K562 (cell line): ENCODE data around the gene ZACN. TPM values are rescaled to one million over a fixed set of nuclear protein-coding genes. Genes with fewer than 3 reads are reported as not detected.

ENCODE experiments used
- ATAC-seq: fragments of 200-7000 bp; cut with Tn5 transposase; 3 replicates; pipeline ENCODE4 v1.9.1; 2020; ENCODE audit warnings: moderate library complexity
- BruUV-seq: library from RNA; stranded (reverse); fragments of 400-500 nt; replicated peaks from 2 replicates; lab custom pipeline; 2021; lab: Mats Ljungman, UMichigan
- CTCF ChIA-PET: fragments of 300-600 bp; formaldehyde crosslinking; extraction: SDS; loops from one replicate; lab custom pipeline; 2021; ENCODE audit warnings: low intra/inter-chr PET ratio; lab: Yijun Ruan, JAX
- POLR2A ChIA-PET: fragments of 300-600, 350-650 bp; sonication (Branson Sonifier 250); formaldehyde crosslinking; extraction: SDS; loops from one replicate; lab custom pipeline; 2021; ENCODE audit warnings: antibody characterized with exemption, inconsistent platforms; lab: Yijun Ruan, JAX
- DNase-seq, 4 experiments: peaks; one replicate each; pipeline versions ENCODE4 v3.0.0 to v3.0.0-alpha.2; 2011 to 2018; ENCODE audit warnings: low spot score in 3 of 4, mixed read lengths in 3 of 4; ENCODE audit errors: extremely low read depth in 1 of 4
- FAIRE-seq: peaks from 2 replicates; lab custom pipeline; 2011; peaks lifted over from hg19 to GRCh38; lab: Jason Lieb, UNC
- H2AFZ ChIP-seq: 2 replicates; pipeline ENCODE4 v1.6.0; 2011; ENCODE audit warnings: low read depth, low read length, control low read depth, inconsistent platforms
- H3K27ac ChIP-seq: fragments of 200-600 bp; 3 replicates; pipeline ENCODE4 v1.8.0; 2011; ENCODE audit warnings: low read depth, mild to moderate bottlenecking, control low read depth, inconsistent platforms, low read length, moderate library complexity, mixed read lengths; ENCODE audit errors: extremely low read depth
- H3K27me3 ChIP-seq, 2 experiments: fragments of 300-600 bp in 1 of 2; 2 replicates in 1 of 2; 3 replicates in 1 of 2; pipeline versions ENCODE4 v1.6.0 to v1.8.0; 2011; ENCODE audit warnings: inconsistent platforms in 2 of 2, low read length in 2 of 2, mild to moderate bottlenecking in 1 of 2, mixed read lengths in 1 of 2, moderate library complexity in 1 of 2; ENCODE audit not compliant: control insufficient read depth in 2 of 2, insufficient read depth in 2 of 2
- H3K36me3 ChIP-seq: fragments of 300-600 bp; 3 replicates; pipeline ENCODE4 v1.8.0; 2011; ENCODE audit warnings: mild to moderate bottlenecking, low read length, inconsistent platforms; ENCODE audit not compliant: control insufficient read depth, insufficient read depth
- H3K4me1 ChIP-seq, 2 experiments: fragments of 200-600 bp in 1 of 2; replicated peaks in 1 of 2; 2 replicates in 1 of 2; 3 replicates in 1 of 2; pipeline versions ENCODE4 v1.5.1 to v1.8.0; 2011; ENCODE audit warnings: inconsistent platforms in 2 of 2, low read length in 2 of 2, mild to moderate bottlenecking in 1 of 2, mixed read lengths in 1 of 2, moderate library complexity in 1 of 2; ENCODE audit not compliant: control insufficient read depth in 2 of 2, insufficient read depth in 2 of 2
- H3K4me2 ChIP-seq: 2 replicates; pipeline ENCODE4 v1.6.1; 2011; ENCODE audit warnings: low read length, control low read depth, inconsistent platforms, mixed read lengths; ENCODE audit not compliant: insufficient read depth
- H3K4me3 ChIP-seq: fragments of 200-600 bp; sonication (generic), shearing (Covaris generic); 2 replicates; pipeline ENCODE4 v1.5.1; 2016; ENCODE audit warnings: control low read depth, inconsistent platforms
- H3K79me2 ChIP-seq: fragments of 200-600 bp; 3 replicates; pipeline ENCODE4 v1.8.0; 2011; ENCODE audit warnings: low read length, inconsistent platforms; ENCODE audit not compliant: control insufficient read depth, insufficient read depth
- H3K9ac ChIP-seq, 2 experiments: 2 replicates each; pipeline versions ENCODE4 v1.6.0 to v1.6.1; 2011; ENCODE audit warnings: low read depth in 2 of 2, low read length in 2 of 2, control low read depth in 1 of 2, inconsistent platforms in 1 of 2, mild to moderate bottlenecking in 1 of 2, mixed read lengths in 1 of 2; ENCODE audit not compliant: insufficient read depth in 1 of 2
- H3K9me1 ChIP-seq: one replicate; pipeline ENCODE4 v1.6.0; 2011; ENCODE audit warnings: inconsistent platforms, mild to moderate bottlenecking, low read length, moderate library complexity; ENCODE audit not compliant: control insufficient read depth, insufficient read depth
- H3K9me3 ChIP-seq: replicated peaks from 2 replicates; pipeline ENCODE4 v1.5.1; 2011; ENCODE audit warnings: low read depth, low read length, inconsistent platforms; ENCODE audit not compliant: control insufficient read depth, insufficient read depth
- H4K20me1 ChIP-seq: replicated peaks from 2 replicates; pipeline ENCODE4 v1.6.1; 2011; ENCODE audit warnings: low read length, inconsistent platforms, mixed read lengths; ENCODE audit not compliant: control insufficient read depth, insufficient read depth
- ATF1 ChIP-seq, 2 experiments: fragments of 450-650 bp in 1 of 2; IDR thresholded peaks; 2 replicates each; pipeline ENCODE4 v1.6.1; 2016; ENCODE audit warnings: missing compliant biosample characterization in 1 of 2, missing genetic modification characterization in 1 of 2
- ATF3 ChIP-seq, 2 experiments: fragments of 450-650 bp in 1 of 2; sonication (generic) in 1 of 2; formaldehyde crosslinking in 1 of 2; IDR thresholded peaks in 1 of 2; conservative IDR thresholded peaks in 1 of 2; 2 replicates each; pipeline versions ENCODE4 v1.6.1 to v1.8.1; 2016 to 2023; ENCODE audit warnings: mild to moderate bottlenecking in 2 of 2, moderate library complexity in 2 of 2, inconsistent platforms in 1 of 2, missing genetic modification reagents in 1 of 2
- CREB1 ChIP-seq, 2 experiments: sonication (generic) in 1 of 2; formaldehyde crosslinking in 1 of 2; IDR thresholded peaks; 2 replicates each; pipeline versions ENCODE4 v1.6.1 to v1.8.0; 2012 to 2022; ENCODE audit warnings: inconsistent platforms in 1 of 2, mild to moderate bottlenecking in 1 of 2, missing genetic modification reagents in 1 of 2, moderate library complexity in 1 of 2
- CREM ChIP-seq: IDR thresholded peaks from 2 replicates; pipeline ENCODE4 v1.6.1; 2014; ENCODE audit warnings: antibody characterized with exemption, low read depth
- FOXA1 ChIP-seq: fragments of 450-650 bp; IDR thresholded peaks from 2 replicates; pipeline ENCODE4 v1.6.1; 2016; ENCODE audit warnings: mild to moderate bottlenecking, borderline replicate concordance
- HDAC1 ChIP-seq, 2 experiments: fragments of 450-650 bp; IDR thresholded peaks; 2 replicates each; pipeline ENCODE4 v1.6.1; 2016 to 2017; ENCODE audit warnings: inconsistent platforms in 1 of 2, mild to moderate bottlenecking in 1 of 2, moderate library complexity in 1 of 2
- LARP7 ChIP-seq: fragments of 450-650 bp; IDR thresholded peaks from 2 replicates; pipeline ENCODE4 v1.6.1; 2016
- MTA3 ChIP-seq: fragments of 450-650 bp; formaldehyde crosslinking; IDR thresholded peaks from 2 replicates; pipeline ENCODE4 v1.6.1; 2017; ENCODE audit warnings: mild to moderate bottlenecking, borderline replicate concordance
- NCOA1 ChIP-seq: fragments of 450-650 bp; IDR thresholded peaks from 2 replicates; pipeline ENCODE4 v1.6.1; 2016; ENCODE audit warnings: low read depth
- POLR2A ChIP-seq: fragments of 450-650 bp; conservative IDR thresholded peaks from 2 replicates; pipeline ENCODE4 v1.6.1; 2016
- POLR2B ChIP-seq: fragments of 450-650 bp; IDR thresholded peaks from 2 replicates; pipeline ENCODE4 v1.6.1; 2018; ENCODE audit warnings: low read depth; ENCODE audit not compliant: partially characterized antibody
- SUPT5H ChIP-seq: fragments of 450-650 bp; IDR thresholded peaks from 2 replicates; pipeline ENCODE4 v1.6.1; 2016
- TAL1 ChIP-seq: fragments of 450-650 bp; IDR thresholded peaks from 2 replicates; pipeline ENCODE4 v1.6.1; 2016; ENCODE audit warnings: mild to moderate bottlenecking
- XRCC4 ChIP-seq: IDR thresholded peaks from one replicate; pipeline ENCODE4 v1.6.1; 2011; ENCODE audit not compliant: insufficient read depth, insufficient read length; ENCODE audit errors: extremely low read depth
- WGBS: fragments of 100-300 bp; shearing (Covaris generic); methylation state at CpG from one replicate; pipeline ENCODE4 v1.1.6; 2016; ENCODE audit warnings: low coverage, mixed read lengths; ENCODE audit not compliant: insufficient coverage; ENCODE audit errors: missing lambda C conversion rate; 5-methylcytosine and 5-hydroxymethylcytosine counted together
- in situ Hi-C: fragments of 300-500 bp; cut with MboI; formaldehyde crosslinking; loops from 4 replicates; pipeline ENCODE4 v1.15.0; 2018; ENCODE audit warnings: inconsistent platforms, mixed read lengths
- intact Hi-C: fragments of 100-400 bp; cut with micrococcal nuclease; formaldehyde crosslinking; loops from 2 replicates; pipeline ENCODE4 v1.14.2; 2022
- polyA plus RNA-seq, 8 experiments: library from polyadenylated mRNA; depleted of rRNA in 4 of 8; stranded (reverse) in 5 of 8; unstranded in 3 of 8; fragments of >200 nt; fragmentation: Nextera tagmentation in 2 of 8; fragmentation: Illumina TruSeq in 1 of 8; extraction: Ambion mirVana in 2 of 8; extraction: Trizol in 1 of 8; gene quantifications; 2 replicates each; pipeline versions ENCODE4 v1.2.1 to v1.2.3, GENCODE V29; 2011 to 2014; ENCODE audit warnings: inconsistent platforms in 1 of 8, missing spikeins in 1 of 8
- total RNA-seq, 7 experiments: library from RNA; depleted of rRNA in 6 of 7; stranded (reverse); fragments of >200 nt in 6 of 7; fragmentation: Illumina TruSeq in 2 of 7; extraction: Trizol in 2 of 7; gene quantifications; 2 replicates each; pipeline versions ENCODE4 v1.2.1 to v1.2.3, GENCODE V29; 2011 to 2021; ENCODE audit warnings: low replicate concordance in 1 of 7
- TF ChIP-seq, protein P1 (sequence below), 2 experiments: fragments of 200-800 bp in 1 of 2; sonication (Bioruptor generic) in 1 of 2; sonication (generic) in 1 of 2; formaldehyde crosslinking in 1 of 2; IDR thresholded peaks in 1 of 2; conservative IDR thresholded peaks in 1 of 2; 2 replicates each; pipeline versions ENCODE4 v1.5.0 to v1.6.1; 2016 to 2020; ENCODE audit warnings: missing compliant biosample characterization in 1 of 2, missing genetic modification characterization in 1 of 2, missing genetic modification reagents in 1 of 2

Gene ZACN
- total and polyA plus RNA-seq, 9 of the 15 experiments (the other 6 are each of a cell fraction or from before 2014, with no cell fraction given), result 0.07 TPM; not detected in 8

- TF ChIP-seq LARP7, result no peak
Measured at GRCh38 chr17:76036497-76037261, 42.3 kb upstream of the ZACN start (continued).

- BruUV-seq, result no TSS peak
- Histone ChIP-seq H3K9me3 (no peaks in the 10 kb centered on the region), H2AFZ (no peak overlapping the region), H3K27me3 (no peaks in the 10 kb centered on the region), H3K4me1 (no peaks in the 10 kb centered on the region; a peak in 1 of 5 replicates), H3K9ac (no peak overlapping the region), H3K4me2 (no peak overlapping the region), H3K27ac (no peak overlapping the region), H3K36me3 (peaks cover 51% of the 10 kb centered on the region; the same call in 2 of the 3 replicates), H3K4me3 (no peak overlapping the region), H3K9me1 (no peaks in the 10 kb centered on the region), H3K79me2 (no peaks in the 10 kb centered on the region), H4K20me1 (0 out of 2 replicates have a peak, but pooled peaks cover 9% of the 10 kb centered on the region)
- ATAC-seq (no peak), FAIRE-seq (no peak), DNase-seq (no peak)
- TF ChIP-seq ATF1 (CRISPR knock-in tag; IDR thresholded peaks at IDR 0.05) (no peak), ATF1 (tag; IDR thresholded peaks at IDR 0.05) (peak; percentile 58), POLR2B (peak; percentile 37), NCOA1 (peak; percentile 42; the same call in 1 of the 2 replicates), MTA3 (peak; percentile 27; the same call in 1 of the 2 replicates), HDAC1 (IDR thresholded peaks at IDR 0.05) (no peak), CREB1 (IDR thresholded peaks at IDR 0.05) (peak; percentile 75), CREB1 (CRISPR knock-in tag; IDR thresholded peaks at IDR 0.05) (no peak), TAL1 (no peak), FOXA1 (no peak), SUPT5H (peak; percentile 45), CREM (peak; percentile 75), POLR2A (peak; percentile 50; the same call in 1 of the 2 replicates), XRCC4 (no peak), ATF3 (IDR thresholded peaks at IDR 0.05) (peak; percentile 24; the same call in 1 of the 2 replicates), ATF3 (CRISPR knock-in tag; conservative IDR thresholded peaks at IDR 0.05) (no peak)
- TF ChIP-seq, protein P1, sequence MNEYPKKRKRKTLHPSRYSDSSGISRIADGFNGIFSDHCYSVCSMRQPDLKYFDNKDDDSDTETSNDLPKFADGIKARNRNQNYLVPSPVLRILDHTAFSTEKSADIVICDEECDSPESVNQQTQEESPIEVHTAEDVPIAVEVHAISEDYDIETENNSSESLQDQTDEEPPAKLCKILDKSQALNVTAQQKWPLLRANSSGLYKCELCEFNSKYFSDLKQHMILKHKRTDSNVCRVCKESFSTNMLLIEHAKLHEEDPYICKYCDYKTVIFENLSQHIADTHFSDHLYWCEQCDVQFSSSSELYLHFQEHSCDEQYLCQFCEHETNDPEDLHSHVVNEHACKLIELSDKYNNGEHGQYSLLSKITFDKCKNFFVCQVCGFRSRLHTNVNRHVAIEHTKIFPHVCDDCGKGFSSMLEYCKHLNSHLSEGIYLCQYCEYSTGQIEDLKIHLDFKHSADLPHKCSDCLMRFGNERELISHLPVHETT (CRISPR knock-in tag; conservative IDR thresholded peaks at IDR 0.05 in 1 of 2, IDR thresholded peaks at IDR 0.05 in 1 of 2), result no peak
- ChIA-PET CTCF (no interaction called here), POLR2A (interaction anchor here (1.1 to 1.5 kb wide), 3 partner anchors 9 to 12 kb away, joined by 3 to 4 read pairs (median 3); no protein-coding TSS in a partner anchor)
- 70% methylated on average over 3 of the region's 3 CpGs for WGBS
- in situ Hi-C loops, result no loop called here
- intact Hi-C loops, result no loop called here
Measured at GRCh38 chr17:76038050-76038449, 40.9 kb upstream of the ZACN start.
